NCI-H1092 treated with DMSO at 0.1 percent for 48 hours (cell line): ENCODE data around the gene DUS2.

ENCODE experiments used
- DNase-seq: peaks from one replicate; lab custom pipeline; 2025; lab: John Stamatoyannopoulos, UW

Gene DUS2

DNA sequence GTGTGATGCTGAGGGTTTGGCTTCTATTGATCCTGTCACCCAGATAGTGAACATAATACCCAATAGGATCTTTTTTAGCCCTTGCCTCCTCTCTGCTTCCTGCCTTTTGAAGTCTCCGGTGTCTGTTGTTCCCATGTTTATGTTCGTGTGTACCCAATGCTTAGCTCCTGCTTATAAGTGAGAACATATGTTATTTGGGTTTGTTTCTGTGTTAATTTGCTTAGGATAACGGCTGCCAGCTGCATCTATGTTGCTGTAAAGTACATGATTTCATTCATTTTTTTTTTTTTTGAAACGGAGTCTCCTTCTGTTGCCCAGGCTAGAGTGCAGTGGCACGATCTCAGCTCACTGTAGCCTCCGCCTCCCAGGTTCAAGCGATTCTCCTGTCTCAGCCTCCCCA is 23.0 kb downstream of the DUS2 start:
- no peak for DNase-seq

DNA sequence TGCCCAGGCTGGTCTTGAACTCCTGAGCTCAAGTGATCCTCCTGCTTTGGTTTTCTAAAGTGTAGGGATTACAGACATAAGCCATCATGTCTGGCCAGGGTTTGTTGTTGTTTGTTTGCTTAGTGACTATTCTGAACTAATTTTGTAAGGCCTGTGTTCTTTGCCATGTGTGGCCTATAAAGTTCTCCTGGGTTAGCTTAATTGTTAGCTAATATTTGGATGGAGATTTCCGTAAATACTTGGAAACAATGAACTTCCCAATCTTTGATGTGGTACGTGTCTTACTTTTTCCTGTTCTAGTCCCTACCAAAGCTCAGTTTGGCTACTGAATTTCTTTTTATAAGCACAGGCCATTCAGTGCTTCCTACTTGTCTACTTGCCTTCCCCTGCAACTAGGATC is 24.9 kb downstream of the DUS2 start:
- no peak for DNase-seq

DNA sequence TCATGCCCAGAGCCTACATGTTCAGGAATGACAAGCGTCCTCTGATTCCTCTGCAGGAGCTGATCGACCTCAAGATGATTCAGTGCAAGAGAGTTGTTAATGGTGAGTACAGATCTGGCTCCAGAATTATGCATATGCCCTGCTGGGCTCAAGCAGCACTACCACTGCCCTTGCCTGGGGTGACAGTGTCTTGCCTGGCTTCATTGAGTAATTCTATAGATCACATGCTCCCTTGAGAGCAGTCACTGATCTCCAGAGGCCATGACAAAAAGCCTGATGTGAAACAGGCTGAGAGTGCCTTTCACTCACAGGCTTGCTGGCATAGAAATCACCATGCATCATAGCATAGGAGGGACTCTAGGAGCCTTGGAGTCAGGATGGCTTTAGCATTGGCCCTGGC is 26.4 kb downstream of the DUS2 start:
- DNase-seq: no peak

GRCh38 chr16:68055395-68055794 is 32.3 kb downstream of the DUS2 start:
- no peak for DNase-seq

DNA sequence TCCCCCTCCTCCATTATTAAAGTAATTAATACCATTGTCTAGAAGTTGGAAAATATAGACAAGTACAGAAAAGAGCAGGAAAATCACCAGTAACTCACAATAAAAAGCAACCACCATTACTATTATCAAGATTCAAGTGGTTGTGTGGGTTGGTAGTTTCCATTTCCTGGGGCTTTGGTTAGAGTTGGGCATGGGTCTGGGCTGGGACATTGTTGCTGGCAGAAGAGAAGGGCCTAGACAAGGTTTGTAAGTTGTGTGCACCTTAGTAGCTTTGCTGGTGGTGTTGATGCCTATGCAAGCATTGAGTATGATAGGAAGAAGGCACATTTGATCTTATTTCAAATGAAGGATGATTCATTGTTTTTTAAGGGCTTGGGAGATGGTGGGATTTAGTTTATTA is 36.7 kb downstream of the DUS2 start:
- no peak for DNase-seq

DNA sequence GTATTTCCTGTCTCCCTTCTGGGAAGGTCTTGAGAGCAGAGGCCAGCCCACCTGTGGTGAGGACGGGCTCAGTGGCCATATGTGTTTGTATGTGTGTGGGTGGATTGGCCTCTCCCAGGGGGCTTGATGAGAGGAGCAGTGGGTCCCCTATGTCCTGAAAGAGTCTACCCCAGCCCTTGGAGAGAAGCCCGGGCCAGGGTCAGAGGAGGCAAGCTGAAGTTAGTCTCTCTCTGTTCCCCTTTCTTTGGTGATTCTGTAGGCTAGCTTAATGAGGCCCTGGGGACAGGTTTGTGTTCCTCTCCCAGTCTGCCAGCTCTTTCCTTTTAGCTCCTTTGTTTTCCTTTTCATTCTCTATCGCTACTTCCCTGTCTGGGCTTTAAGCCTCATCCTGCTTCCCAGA is 38.3 kb downstream of the DUS2 start:
- DNase-seq: no peak

DNA sequence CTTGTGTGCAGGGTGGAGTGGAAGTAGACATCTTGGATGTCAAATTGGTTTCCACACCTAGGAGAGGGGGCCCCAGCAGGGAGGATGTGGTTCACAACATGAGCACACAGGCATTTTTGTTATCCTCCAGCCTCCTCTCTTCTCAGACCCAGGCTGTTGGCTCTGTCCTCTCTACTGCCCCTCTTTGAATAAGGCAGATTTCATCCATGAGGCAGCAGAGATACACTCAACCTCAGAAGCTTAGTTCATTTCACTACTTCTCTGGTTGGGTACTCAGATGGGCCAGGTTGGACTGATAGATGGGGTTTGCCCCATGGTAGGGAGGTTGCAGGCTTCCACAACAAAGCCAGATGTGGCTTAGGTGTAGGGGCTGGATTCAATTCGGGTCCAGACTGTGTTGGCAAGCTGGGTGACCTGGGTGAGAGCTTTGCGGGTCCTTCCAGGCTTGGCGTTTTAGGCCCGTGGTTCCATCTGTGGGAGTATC is 39.9 kb downstream of the DUS2 start:
- DNase-seq: no peak

GRCh38 chr16:68064791-68065365 is 41.8 kb downstream of the DUS2 start:
- peak; percentile 38 for DNase-seq

- DNase-seq: no peak
Measured at GRCh38 chr16:68065716-68066305, 42.7 kb downstream of the DUS2 start.

- no peak for DNase-seq
Measured at GRCh38 chr16:68066763-68067162, 43.7 kb downstream of the DUS2 start.

DNA sequence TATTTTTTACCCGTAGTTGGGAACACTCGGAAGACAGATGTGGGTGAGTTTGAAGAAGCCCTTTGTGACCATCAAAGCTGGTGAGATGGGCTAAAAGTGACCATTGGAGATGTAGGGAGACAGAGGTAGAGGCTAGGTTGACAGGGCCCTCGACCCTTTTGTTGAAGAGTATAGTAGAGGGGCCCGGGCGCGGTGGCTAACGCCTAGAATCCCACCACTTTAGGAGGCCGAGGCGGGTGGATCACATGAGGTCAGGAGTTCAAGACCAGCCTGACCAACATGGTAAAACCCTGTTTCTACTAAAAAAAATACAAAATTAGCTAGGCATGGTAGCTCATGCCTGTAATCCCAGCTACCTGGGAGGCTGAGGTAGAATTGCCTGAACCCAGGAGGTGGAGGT is 45.8 kb downstream of the DUS2 start:
- no peak for DNase-seq

- DNase-seq: no peak
Measured at GRCh38 chr16:68069511-68070248, 46.6 kb downstream of the DUS2 start.

DNA sequence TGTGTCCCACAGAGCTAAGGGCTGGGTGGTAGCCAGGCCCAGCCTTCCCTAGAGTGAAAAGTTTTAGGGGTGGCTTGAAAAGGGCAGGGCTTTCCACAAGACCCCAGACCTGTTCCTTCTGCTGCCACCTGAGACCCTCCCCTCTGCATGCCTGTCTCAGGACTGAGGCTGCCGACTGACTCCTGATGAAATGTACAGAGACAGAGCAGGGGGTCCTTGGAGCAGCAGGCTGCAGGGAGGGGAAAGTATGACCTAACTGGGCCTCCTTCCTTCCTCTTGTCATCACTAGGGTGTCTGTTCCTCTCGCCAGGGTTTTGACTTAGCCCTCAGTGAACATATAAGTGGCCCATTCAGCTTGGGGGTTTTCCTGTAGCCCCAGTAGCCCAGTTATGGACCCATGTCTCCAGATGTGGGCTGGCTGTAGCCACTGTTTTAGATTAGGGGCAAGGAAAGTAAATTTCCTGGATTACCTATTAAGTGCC is 47.2 kb downstream of the DUS2 start:
- no peak for DNase-seq

DNA sequence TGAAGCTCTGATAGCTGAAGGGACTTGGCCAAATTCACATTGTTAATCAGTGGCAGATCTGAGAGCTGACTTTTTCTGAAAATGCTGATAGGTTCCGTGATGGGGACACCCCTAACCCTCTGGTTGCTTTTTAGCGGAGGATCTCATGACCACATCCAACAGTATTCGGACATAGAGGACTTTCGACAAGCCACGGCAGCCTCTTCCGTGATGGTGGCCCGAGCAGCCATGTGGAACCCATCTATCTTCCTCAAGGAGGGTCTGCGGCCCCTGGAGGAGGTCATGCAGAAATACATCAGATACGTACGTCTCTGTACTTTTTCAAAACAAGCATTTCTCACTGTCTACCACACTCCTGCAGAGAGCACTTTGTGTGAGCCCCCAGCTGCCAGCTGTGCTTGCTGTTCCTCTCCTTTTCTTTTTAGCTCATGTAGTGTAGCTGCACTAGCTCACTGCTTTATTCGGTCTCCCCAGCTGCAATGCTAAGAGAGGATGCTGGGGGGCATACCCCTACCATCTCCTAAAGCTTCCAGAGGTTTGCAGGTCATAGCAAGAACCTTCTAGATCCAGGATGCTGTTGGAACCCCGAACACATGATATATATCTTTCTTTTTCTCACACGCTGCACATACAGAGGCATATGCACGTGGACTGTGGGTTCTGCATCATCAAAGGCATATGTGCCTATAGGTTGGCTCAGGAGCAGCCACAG is 47.9 kb downstream of the DUS2 start:
- no peak for DNase-seq

GRCh38 chr16:68071518-68071901 is 48.4 kb downstream of the DUS2 start:
- DNase-seq: no peak

DNA sequence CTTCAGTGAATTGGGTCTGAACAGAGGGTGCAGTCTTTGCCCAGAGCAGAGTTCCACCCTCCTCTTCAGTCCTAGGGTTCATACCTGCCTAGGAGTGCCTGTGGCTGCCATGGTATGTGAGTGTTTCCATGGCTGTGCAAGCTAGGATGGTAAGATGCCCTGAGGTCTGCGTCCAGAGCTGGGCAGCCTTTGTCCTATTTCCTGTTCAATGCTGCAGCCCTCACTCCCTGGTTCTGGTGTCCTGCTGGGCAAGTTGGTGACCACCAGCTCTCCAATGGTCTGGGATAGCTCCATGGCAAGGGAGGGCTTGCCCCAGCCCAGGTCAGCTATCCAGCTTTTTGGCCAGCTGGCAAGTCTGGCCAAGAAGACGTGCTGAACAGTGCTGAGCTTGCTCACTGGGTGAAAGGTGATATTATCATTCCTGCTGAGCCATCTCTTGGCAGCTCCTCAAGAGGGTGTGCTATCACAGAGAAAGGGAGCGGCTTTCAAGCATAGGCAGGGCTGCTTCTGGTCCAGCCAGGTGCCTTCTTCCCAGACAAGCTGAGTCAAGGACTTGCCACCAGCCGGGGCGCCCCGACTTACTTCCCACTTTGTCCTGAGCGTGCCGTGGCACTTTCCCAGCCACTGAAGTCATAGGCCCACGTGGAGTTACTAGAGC is 49.1 kb downstream of the DUS2 start:
- no peak for DNase-seq

DNA sequence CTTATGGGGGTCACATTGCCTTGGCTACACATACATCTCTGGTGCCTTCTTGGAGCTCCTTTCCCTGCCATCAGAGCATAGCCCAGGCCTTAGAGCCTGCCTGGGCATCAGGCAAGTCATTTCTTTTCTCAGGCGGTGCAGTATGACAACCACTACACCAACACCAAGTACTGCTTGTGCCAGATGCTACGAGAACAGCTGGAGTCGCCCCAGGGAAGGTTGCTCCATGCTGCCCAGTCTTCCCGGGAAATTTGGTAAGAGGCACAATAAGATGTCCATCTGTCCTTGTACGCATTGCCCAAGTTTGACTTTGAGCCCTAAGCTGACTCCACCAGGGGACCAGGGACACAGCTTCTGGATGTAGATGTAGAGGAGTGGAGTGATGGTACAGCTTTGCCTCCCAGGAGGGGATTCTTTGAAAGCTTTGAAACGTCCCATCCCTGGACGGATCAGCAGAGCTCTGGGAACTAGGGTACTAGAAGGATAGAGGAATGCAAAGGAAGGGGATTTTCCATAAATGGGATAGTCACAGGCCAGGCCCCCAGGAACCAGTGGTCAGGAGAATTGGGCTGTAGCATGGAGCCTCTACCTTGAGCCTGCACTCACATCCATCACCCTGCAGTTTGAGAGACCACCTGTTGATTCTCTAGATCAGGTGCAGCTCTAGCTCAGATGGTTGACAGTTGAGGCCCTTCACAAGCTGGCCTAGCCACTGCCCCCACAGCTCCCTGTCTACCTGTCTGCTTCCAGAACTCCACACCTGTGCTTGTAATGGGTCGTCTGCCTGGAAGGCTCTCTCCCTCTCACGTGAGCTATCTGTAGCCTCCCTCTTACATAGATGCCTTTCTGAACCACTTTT is 51.0 kb downstream of the DUS2 start:
- no peak for DNase-seq

GRCh38 chr16:68074850-68075555 is 51.9 kb downstream of the DUS2 start:
- DNase-seq: no peak

- DNase-seq: no peak
Measured at GRCh38 chr16:68075980-68076379, 52.9 kb downstream of the DUS2 start.

DNA sequence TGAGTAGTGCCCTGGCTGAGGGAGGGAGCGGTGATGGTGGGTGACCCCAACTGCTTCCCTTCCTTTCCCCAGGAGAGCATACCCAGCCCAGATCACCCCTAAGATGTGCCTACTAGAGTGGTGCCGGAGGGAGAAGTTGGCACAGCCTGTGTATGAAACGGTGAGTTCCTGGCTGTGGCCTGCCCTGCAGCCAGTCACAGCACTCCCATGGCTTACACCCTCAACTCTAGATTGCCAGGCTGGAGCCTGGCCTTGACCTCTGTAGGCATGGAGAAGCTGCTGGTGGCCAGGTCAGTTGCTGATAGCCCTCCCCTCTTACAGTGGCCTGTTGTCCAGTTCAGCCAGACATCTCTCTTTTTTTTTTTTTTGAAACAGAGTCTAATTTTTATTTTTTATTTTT is 53.5 kb downstream of the DUS2 start:
- no peak for DNase-seq
